HG02763 (cell line): ENCODE data around the gene CNOT3.
"Not testable (repeated sequence)": the region's sequence is repeated elsewhere in the genome, so short reads cannot be mapped to it uniquely, and the experiment has no call there.

ENCODE experiments used
- ATAC-seq: cut with Tn5 transposase; IDR thresholded peaks from one replicate; pipeline ENCODE4 v1.9.1; 2021; ENCODE audit warnings: mild to moderate bottlenecking, moderate library complexity; ENCODE audit not compliant: unreplicated experiment

The CNOT3 gene

GRCh38 chr19:54165222-54165621 is 27.7 kb downstream of the CNOT3 start:
- ATAC-seq, result no peak

GRCh38 chr19:54168174-54168917 is 30.8 kb downstream of the CNOT3 start:
- no peak for ATAC-seq

- no peak for ATAC-seq
Observed at GRCh38 chr19:54169149-54169740, 31.7 kb downstream of the CNOT3 start.

GRCh38 chr19:54171736-54172431 is 34.3 kb downstream of the CNOT3 start:
- ATAC-seq, result not testable (repeated sequence)

- ATAC-seq, result no peak
Observed at GRCh38 chr19:54172471-54173358, 35.2 kb downstream of the CNOT3 start, which contains the start of gene TMC4. Gene TMC4 (minus strand): TSS chr19:54173160. CDS start chr19:54173117, 43 bp downstream.

GRCh38 chr19:54173359-54173699 is 35.8 kb downstream of the CNOT3 start:
- no peak for ATAC-seq

GRCh38 chr19:54173951-54174834 is 36.6 kb downstream of the CNOT3 start:
- ATAC-seq, result no peak

GRCh38 chr19:54178581-54179261 is 41.2 kb downstream of the CNOT3 start:
- no peak for ATAC-seq

- ATAC-seq, result no peak
Observed at GRCh38 chr19:54179262-54179852, 41.8 kb downstream of the CNOT3 start.

- ATAC-seq, result no peak
Observed at GRCh38 chr19:54179921-54180461, 42.4 kb downstream of the CNOT3 start.

GRCh38 chr19:54180691-54181091 is 43.1 kb downstream of the CNOT3 start:
- ATAC-seq, result no peak

GRCh38 chr19:54181894-54182293 is 44.3 kb downstream of the CNOT3 start:
- not testable (repeated sequence) for ATAC-seq

- no peak for ATAC-seq
Observed at GRCh38 chr19:54183431-54183830, 45.9 kb downstream of the CNOT3 start.

- ATAC-seq, result no peak
Observed at GRCh38 chr19:54186351-54186750, 48.8 kb downstream of the CNOT3 start.

GRCh38 chr19:54186934-54187381 is 49.4 kb downstream of the CNOT3 start:
- ATAC-seq, result no peak

GRCh38 chr19:54188215-54188871 is 50.8 kb downstream of the CNOT3 start:
- ATAC-seq, result no peak

- peak; percentile 19 for ATAC-seq
Observed at GRCh38 chr19:54189145-54189734, 51.7 kb downstream of the CNOT3 start, which contains the start of gene MBOAT7. Gene MBOAT7 (minus strand): TSS chr19:54189580. CDS start chr19:54188508, 1,072 bp downstream.
